AG04449 (cell line): ENCODE data around the gene ERGIC1.
A peak's percentile ranks its signal among the peaks of the same experiment; 100 is the strongest.

Source experiments
- CTCF ChIA-PET: fragments of 350-600 bp; formaldehyde crosslinking; extraction: SDS; loops from one replicate; lab custom pipeline; 2021; ENCODE audit warnings: antibody characterized with exemption; lab: Yijun Ruan, JAX
- POLR2A ChIA-PET: fragments of 400-600, 350-600 bp; formaldehyde crosslinking; extraction: SDS; loops from one replicate; lab custom pipeline; 2020; ENCODE audit warnings: antibody characterized with exemption, inconsistent platforms; lab: Yijun Ruan, JAX
- DNase-seq: peaks from one replicate; pipeline ENCODE4 v3.0.0-alpha.2; 2010; ENCODE audit warnings: low read depth, low spot score
- H3K4me3 ChIP-seq: 2 replicates; pipeline ENCODE4 v1.5.1; 2011; ENCODE audit warnings: low read depth, mild to moderate bottlenecking, control low read depth, low read length
- TF ChIP-seq, protein P1 (sequence below): IDR thresholded peaks from one replicate; pipeline ENCODE4 v1.5.1; 2011; ENCODE audit warnings: mild to moderate bottlenecking, moderate library complexity, low read length, control low read depth, inconsistent platforms; ENCODE audit not compliant: insufficient read depth; ENCODE audit errors: missing control alignments

ERGIC1 gene

DNA sequence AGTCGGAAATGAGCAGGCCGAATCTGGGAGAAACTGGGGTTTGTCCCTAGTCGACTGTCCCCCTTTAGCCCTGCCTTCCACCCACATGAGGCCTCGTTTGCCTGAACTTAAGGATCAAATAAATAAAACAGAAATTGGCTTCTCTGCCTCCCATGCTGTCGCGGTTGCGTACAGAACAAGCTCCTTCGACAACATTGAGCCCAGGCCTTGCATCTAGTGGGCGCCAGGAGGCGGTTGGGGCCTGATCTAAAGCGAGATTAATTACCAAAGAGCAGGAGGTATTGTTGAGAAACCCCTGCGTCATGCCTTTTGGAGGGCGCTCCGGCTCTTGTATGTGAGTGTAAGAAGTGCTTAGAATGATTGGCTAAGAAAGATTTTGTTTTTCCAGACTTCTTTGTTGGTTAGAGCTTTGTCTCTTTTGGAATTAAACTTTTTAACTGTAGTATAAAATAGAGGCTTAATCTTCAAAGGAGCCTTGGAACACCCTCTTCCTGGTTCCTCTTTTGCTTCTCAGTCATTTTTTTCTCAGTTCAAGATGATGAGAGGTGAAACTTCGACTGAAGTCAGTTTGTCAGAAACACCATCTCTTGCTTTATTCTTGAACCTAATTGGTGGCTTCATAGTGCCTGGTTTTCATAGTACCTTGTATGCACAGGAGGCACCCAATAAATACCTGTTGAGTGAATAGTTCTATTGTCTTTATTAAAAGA, 150.3 kb downstream of the ERGIC1 start:
- DNase-seq = peak; percentile 52
- TF ChIP-seq, protein P1, sequence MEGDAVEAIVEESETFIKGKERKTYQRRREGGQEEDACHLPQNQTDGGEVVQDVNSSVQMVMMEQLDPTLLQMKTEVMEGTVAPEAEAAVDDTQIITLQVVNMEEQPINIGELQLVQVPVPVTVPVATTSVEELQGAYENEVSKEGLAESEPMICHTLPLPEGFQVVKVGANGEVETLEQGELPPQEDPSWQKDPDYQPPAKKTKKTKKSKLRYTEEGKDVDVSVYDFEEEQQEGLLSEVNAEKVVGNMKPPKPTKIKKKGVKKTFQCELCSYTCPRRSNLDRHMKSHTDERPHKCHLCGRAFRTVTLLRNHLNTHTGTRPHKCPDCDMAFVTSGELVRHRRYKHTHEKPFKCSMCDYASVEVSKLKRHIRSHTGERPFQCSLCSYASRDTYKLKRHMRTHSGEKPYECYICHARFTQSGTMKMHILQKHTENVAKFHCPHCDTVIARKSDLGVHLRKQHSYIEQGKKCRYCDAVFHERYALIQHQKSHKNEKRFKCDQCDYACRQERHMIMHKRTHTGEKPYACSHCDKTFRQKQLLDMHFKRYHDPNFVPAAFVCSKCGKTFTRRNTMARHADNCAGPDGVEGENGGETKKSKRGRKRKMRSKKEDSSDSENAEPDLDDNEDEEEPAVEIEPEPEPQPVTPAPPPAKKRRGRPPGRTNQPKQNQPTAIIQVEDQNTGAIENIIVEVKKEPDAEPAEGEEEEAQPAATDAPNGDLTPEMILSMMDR = peak; percentile 74
- H3K4me3 ChIP-seq = peak overlapping the region; percentile 99
- ChIA-PET POLR2A (interaction anchor here (0.6 to 1.7 kb wide), 7 partner anchors 11 to 220 kb away, joined by 3 to 8 read pairs (median 3); partner anchors contain the start of gene DUSP1), CTCF (interaction anchor here (0.6 to 3.5 kb wide), 25 partner anchors 9 to 491 kb away, joined by 3 to 27 read pairs (median 4); partner anchors contain the start of genes BNIP1 and RPL26L1)

DNA sequence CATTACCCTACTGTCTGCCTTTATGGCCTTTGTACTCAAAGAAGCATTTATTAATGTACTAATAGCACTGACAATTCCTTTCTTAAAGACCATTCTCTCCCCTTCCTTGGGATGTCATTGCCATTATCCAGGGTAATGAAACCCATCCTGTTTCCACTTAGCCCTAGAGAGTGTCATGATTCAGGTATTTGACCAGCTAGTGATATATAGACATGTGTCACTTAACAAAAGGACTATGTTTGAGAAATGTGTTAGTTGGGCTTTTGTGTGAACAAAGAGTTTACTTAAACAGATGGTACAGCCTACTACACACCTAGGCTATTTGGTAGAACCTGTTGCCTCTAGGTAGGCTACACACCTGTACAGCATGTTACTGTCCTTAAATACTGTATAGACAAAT, 151.5 kb downstream of the ERGIC1 start:
- no peak for DNase-seq
- peak overlapping the region; percentile 29 for H3K4me3 ChIP-seq
- POLR2A ChIA-PET = interaction anchor here (0.8 kb wide), 1 partner anchor 12 kb away, joined by 3 read pairs; no protein-coding TSS in a partner anchor

DNA sequence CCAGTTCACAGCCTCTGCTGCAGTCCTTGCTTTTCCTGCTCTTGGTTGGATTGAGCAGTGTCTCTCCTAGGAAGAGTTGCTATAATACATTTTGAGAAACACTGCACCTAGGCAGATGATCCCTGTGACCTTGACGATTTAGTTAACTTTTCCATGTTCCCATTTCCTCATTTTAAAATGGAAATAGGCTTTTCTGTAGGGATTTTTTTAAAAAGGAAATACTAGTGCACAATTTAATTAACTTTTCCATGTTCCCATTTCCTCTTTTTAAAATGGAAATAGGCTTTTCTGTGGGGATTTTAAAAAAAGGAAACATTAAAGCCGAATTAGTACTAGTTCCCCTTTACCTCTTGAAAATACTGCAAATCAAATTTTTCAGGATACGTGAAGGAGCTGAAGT, 154.2 kb downstream of the ERGIC1 start:
- ChIA-PET POLR2A (no interaction called here), CTCF (no interaction called here)
- TF ChIP-seq, protein P1 = no peak
- DNase-seq = no peak
- no peak overlapping the region for H3K4me3 ChIP-seq

More for the DNA sequence above, 151.5 kb downstream of the ERGIC1 start:
- CTCF ChIA-PET = interaction anchor here (1.2 to 1.7 kb wide), 3 partner anchors 8 to 296 kb away, joined by 3 to 6 read pairs (median 5); no protein-coding TSS in a partner anchor
- TF ChIP-seq, protein P1 = no peak

DNA sequence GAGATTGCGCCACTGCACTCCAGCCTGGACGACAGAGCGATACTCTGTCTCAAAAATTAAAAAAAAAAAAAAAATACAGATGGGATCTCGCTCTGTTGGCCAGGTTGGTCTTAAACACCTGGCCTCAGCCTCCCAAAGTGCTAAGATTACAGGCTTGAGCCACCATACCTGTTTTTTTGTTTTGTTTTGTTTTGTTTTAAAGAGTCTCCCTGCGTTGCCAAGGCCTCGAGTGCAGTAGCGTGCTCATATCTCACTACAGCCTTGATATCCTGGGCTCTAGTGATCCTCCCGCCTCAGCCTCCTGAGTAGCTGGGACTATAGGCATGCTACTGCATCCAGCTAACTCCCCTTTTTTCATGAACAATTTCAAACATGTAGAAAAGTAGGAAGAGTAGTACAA, 156.7 kb downstream of the ERGIC1 start:
- TF ChIP-seq, protein P1 = no peak
- CTCF ChIA-PET = interaction anchor here (0.9 kb wide), 1 partner anchor 12 kb away, joined by 3 read pairs; no protein-coding TSS in a partner anchor
- no peak overlapping the region for H3K4me3 ChIP-seq
- POLR2A ChIA-PET = no interaction called here
- no peak for DNase-seq

DNA sequence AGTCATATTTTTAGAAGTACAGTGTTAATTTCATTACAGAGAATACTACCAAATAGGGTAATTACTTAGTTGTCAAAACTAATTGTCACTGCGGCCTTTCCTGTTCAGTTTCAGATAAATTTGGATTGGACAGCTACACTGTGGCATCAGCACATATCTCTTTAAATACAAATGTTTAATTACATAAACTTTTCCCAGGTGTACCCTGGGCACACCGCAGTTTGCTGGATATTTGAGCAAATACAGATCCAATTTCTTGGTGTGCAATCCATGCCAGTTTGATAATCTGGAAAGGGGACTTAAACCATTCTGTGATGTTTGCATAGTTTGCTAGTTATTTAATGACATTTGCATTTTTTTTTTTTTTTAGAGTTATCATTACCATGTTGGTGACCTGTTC, 160.4 kb downstream of the ERGIC1 start:
- TF ChIP-seq, protein P1 = no peak
- DNase-seq = no peak
- POLR2A ChIA-PET = no interaction called here
- CTCF ChIA-PET = interaction anchor here (1.1 to 3.0 kb wide), 4 partner anchors 10 to 282 kb away, joined by 3 to 17 read pairs (median 6); no protein-coding TSS in a partner anchor
- no peak overlapping the region for H3K4me3 ChIP-seq

DNA sequence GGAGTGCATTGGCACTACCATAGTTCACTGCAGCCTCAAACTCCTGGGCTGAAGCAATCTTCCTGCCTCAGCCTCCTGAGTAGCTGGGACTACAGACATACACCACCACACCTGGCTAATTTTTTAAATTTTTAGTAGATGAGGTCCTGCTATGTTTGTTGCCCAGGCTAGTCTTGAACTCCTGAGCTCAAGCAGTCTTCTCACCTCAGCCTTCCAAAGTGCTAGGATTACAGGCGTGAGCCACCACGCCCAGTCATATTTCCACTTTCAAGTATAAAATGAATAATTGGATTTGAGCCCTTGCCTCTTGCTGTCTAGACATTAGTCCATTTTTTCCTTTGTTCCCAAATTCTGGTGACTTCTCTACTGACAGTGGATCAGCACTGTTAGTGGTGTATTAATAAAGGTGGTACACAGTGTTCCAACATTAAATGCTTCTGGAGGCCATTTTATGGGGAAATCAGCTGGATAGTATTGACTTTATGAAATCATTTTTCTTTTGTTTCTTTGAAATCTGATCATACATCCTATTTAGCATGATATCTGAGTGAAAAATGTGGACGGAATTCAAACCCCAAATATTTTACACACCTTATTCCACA, 165.4 kb downstream of the ERGIC1 start:
- POLR2A ChIA-PET = no interaction called here
- no peak for DNase-seq
- CTCF ChIA-PET = no interaction called here
- TF ChIP-seq, protein P1 = no peak
- no peak overlapping the region for H3K4me3 ChIP-seq
